Astrocyte (in vitro differentiated cells and primary cell): ENCODE measurements around the gene CADM1. TPM values are rescaled to one million over a fixed set of nuclear protein-coding genes. Genes with fewer than 3 reads are reported as not detected.

Experiments used
- DNase-seq: peaks from one replicate; pipeline ENCODE4 v3.0.0-alpha.2; 2010; ENCODE audit warnings: low read depth
- FAIRE-seq: peaks from 2 replicates; lab custom pipeline; 2011; peaks lifted over from hg19 to GRCh38; lab: Jason Lieb, UNC
- H2AFZ ChIP-seq: 2 replicates; pipeline ENCODE4 v1.6.0; 2012; ENCODE audit warnings: low read depth, low read length, inconsistent platforms
- H3K27ac ChIP-seq: 2 replicates; pipeline ENCODE4 v1.5.1; 2011; ENCODE audit warnings: low read depth, low read length, inconsistent platforms
- H3K27me3 ChIP-seq: 2 replicates; pipeline ENCODE4 v1.6.0; 2011; ENCODE audit warnings: low read length, inconsistent platforms; ENCODE audit not compliant: insufficient read depth
- H3K36me3 ChIP-seq: 2 replicates; pipeline ENCODE4 v1.5.1; 2011; ENCODE audit warnings: low read length, inconsistent platforms; ENCODE audit not compliant: insufficient read depth
- H3K4me1 ChIP-seq: 2 replicates; pipeline ENCODE4 v1.5.1; 2011; ENCODE audit warnings: low read length, inconsistent platforms; ENCODE audit not compliant: insufficient read depth
- H3K4me2 ChIP-seq: 2 replicates; pipeline ENCODE4 v1.6.0; 2012; ENCODE audit warnings: low read length, inconsistent platforms
- H3K4me3 ChIP-seq: 2 replicates; pipeline ENCODE4 v1.5.1; 2011; ENCODE audit warnings: low read depth, mild to moderate bottlenecking, low read length, inconsistent platforms; ENCODE audit not compliant: insufficient read depth
- H3K79me2 ChIP-seq: 2 replicates; pipeline ENCODE4 v1.6.0; 2012; ENCODE audit warnings: mild to moderate bottlenecking, low read length, inconsistent platforms; ENCODE audit not compliant: insufficient read depth
- H3K9ac ChIP-seq: 2 replicates; pipeline ENCODE4 v1.6.0; 2012; ENCODE audit warnings: mild to moderate bottlenecking, low read length, inconsistent platforms
- H3K9me3 ChIP-seq: 2 replicates; pipeline ENCODE4 v1.5.1; 2012; ENCODE audit warnings: low read depth, mild to moderate bottlenecking, low read length, inconsistent platforms; ENCODE audit not compliant: insufficient read depth
- H4K20me1 ChIP-seq: 2 replicates; pipeline ENCODE4 v1.6.0; 2012; ENCODE audit warnings: low read length, inconsistent platforms; ENCODE audit not compliant: insufficient read depth
- H3K27ac Mint-ChIP-seq: one replicate; pipeline ENCODE4 v1.8.0; 2021; ENCODE audit warnings: mild to moderate bottlenecking, mixed read lengths; ENCODE audit not compliant: unreplicated experiment
- H3K27me3 Mint-ChIP-seq: one replicate; pipeline ENCODE4 v1.8.0; 2021; ENCODE audit warnings: low read depth, mixed read lengths; ENCODE audit not compliant: unreplicated experiment
- H3K36me3 Mint-ChIP-seq: one replicate; pipeline ENCODE4 v1.8.0; 2021; ENCODE audit warnings: low read depth, mixed read lengths; ENCODE audit not compliant: unreplicated experiment
- H3K4me1 Mint-ChIP-seq: one replicate; pipeline ENCODE4 v1.8.0; 2021; ENCODE audit warnings: low read depth, mixed read lengths; ENCODE audit not compliant: unreplicated experiment
- H3K4me3 Mint-ChIP-seq: one replicate; pipeline ENCODE4 v1.8.0; 2021; ENCODE audit warnings: mild to moderate bottlenecking, moderate library complexity, mixed read lengths; ENCODE audit not compliant: unreplicated experiment
- H3K9me3 Mint-ChIP-seq: one replicate; pipeline ENCODE4 v1.8.0; 2021; ENCODE audit warnings: mild to moderate bottlenecking, mixed read lengths; ENCODE audit not compliant: unreplicated experiment
- CTCF ChIP-seq: IDR thresholded peaks from 2 replicates; pipeline ENCODE4 v1.5.1; 2011; ENCODE audit warnings: low read depth, mild to moderate bottlenecking, inconsistent platforms, low read length, moderate library complexity; ENCODE audit not compliant: insufficient read depth
- EZH2 ChIP-seq: IDR thresholded peaks from 2 replicates; pipeline ENCODE4 v1.6.1; 2012; ENCODE audit warnings: mild to moderate bottlenecking, low read length, inconsistent platforms; ENCODE audit not compliant: insufficient read depth
- total RNA-seq: library from RNA; stranded (reverse); gene quantifications from 2 replicates; pipeline ENCODE4 v1.2.1, GENCODE V29; 2021

Gene CADM1
- total RNA-seq, 1 donor from 2014 or later, result 414 TPM

DNA sequence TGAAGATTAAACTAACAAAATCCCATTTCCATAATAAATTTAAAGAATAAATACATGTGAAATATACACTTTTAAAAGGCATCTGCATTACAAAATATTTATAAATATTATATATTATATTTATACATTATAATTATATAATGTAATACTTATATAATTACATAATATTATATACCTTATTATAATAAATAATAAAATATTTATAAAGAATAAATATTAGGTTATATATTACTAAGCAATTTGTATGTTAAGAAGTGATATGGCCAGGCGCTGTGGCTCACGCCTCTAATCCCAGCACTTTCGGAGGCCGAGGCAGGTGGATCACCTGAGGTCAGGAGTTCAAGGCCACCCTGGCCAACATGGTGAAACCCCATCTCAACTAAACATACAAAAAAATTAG lies 97.8 kb downstream of the CADM1 start:
- FAIRE-seq, result no peak

GRCh38 chr11:115398333-115399080 lies 105.7 kb downstream of the CADM1 start:
- Histone ChIP-seq H3K79me2 (peaks cover 12% of the 10 kb centered on the region), H3K9ac (no peak overlapping the region), H3K4me1 (no peaks in the 10 kb centered on the region), H3K9me3 (no peaks in the 10 kb centered on the region), H3K4me3 (no peak overlapping the region), H4K20me1 (peaks cover 10% of the 10 kb centered on the region), H2AFZ (no peak overlapping the region), H3K27ac (no peak overlapping the region), H3K27me3 (no peaks in the 10 kb centered on the region), H3K36me3 (no peaks in the 10 kb centered on the region), H3K4me2 (no peak overlapping the region)
- Mint-ChIP-seq H3K9me3 (no peaks in the 10 kb centered on the region), H3K4me3 (no peak overlapping the region), H3K4me1 (no peaks in the 10 kb centered on the region), H3K27me3 (no peaks in the 10 kb centered on the region), H3K36me3 (peaks cover 12% of the 10 kb centered on the region), H3K27ac (no peak overlapping the region)
- TF ChIP-seq EZH2 (no peak), CTCF (no peak)
- no peak for DNase-seq
- FAIRE-seq, result no peak

More for the DNA sequence above, 97.8 kb downstream of the CADM1 start:
- Histone ChIP-seq H3K79me2 (peaks cover 14% of the 10 kb centered on the region), H3K4me2 (no peak overlapping the region), H3K4me3 (no peak overlapping the region), H3K9me3 (no peaks in the 10 kb centered on the region), H3K27me3 (no peaks in the 10 kb centered on the region), H3K4me1 (peaks cover 13% of the 10 kb centered on the region), H4K20me1 (peaks cover 44% of the 10 kb centered on the region), H3K27ac (no peak overlapping the region), H3K36me3 (no peaks in the 10 kb centered on the region), H2AFZ (no peak overlapping the region), H3K9ac (no peak overlapping the region)
- no peak overlapping the region for H3K4me3 Mint-ChIP-seq
- TF ChIP-seq EZH2 (no peak), CTCF (no peak)
- peaks cover 29% of the 10 kb centered on the region for H3K4me1 Mint-ChIP-seq
- H3K36me3 Mint-ChIP-seq, result no peaks in the 10 kb centered on the region
- no peaks in the 10 kb centered on the region for H3K27me3 Mint-ChIP-seq
- DNase-seq, result no peak
- H3K27ac Mint-ChIP-seq, result no peak overlapping the region
- H3K9me3 Mint-ChIP-seq, result no peaks in the 10 kb centered on the region

DNA sequence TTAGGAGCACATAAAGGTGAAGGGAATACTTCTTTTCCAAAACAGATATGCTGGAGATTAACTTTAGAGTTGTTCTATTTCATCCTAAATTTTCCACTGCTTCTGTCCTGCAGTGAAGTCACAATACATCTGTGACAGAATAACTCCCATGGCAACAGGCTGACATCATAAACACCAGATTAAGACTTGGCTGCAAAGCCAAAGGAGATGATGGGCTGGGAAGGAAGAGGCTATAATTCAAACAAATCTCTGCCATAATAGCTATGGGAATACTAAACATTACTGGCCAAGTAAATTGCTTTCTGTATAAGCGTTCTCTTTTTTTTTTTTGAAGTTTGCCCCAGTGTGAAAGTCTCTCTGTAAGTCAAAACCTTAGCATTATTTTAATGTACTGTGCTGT lies 107.7 kb downstream of the CADM1 start:
- Histone ChIP-seq H3K36me3 (no peaks in the 10 kb centered on the region), H3K27me3 (no peaks in the 10 kb centered on the region), H3K4me1 (no peaks in the 10 kb centered on the region), H3K4me3 (no peak overlapping the region), H3K27ac (no peak overlapping the region), H3K4me2 (no peak overlapping the region), H2AFZ (no peak overlapping the region), H3K9me3 (no peaks in the 10 kb centered on the region), H4K20me1 (peaks cover 7% of the 10 kb centered on the region), H3K9ac (no peak overlapping the region), H3K79me2 (peaks cover 7% of the 10 kb centered on the region)
- FAIRE-seq, result no peak
- no peak overlapping the region for H3K27ac Mint-ChIP-seq
- no peaks in the 10 kb centered on the region for H3K9me3 Mint-ChIP-seq
- H3K36me3 Mint-ChIP-seq, result peaks cover 12% of the 10 kb centered on the region
- no peak overlapping the region for H3K4me3 Mint-ChIP-seq
- DNase-seq, result no peak
- TF ChIP-seq CTCF, result no peak
- TF ChIP-seq EZH2, result no peak
- peaks cover 5% of the 10 kb centered on the region for H3K4me1 Mint-ChIP-seq
- no peaks in the 10 kb centered on the region for H3K27me3 Mint-ChIP-seq
